Activated T-helper 17 cell treated with anti-CD3 and anti-CD28 coated beads, Interleukin-2, amount 50 U/mL, for 72 hours (primary cell): ENCODE results near the gene HSPA12A. TPM values are rescaled to one million over a fixed set of nuclear protein-coding genes. Genes with fewer than 3 reads are reported as not detected.
A peak's percentile ranks its signal among the peaks of the same experiment; 100 is the strongest.

Source experiments
- ATAC-seq: fragments of 150-1000 bp; cut with Tn5 transposase; replicated peaks from 2 replicates; pipeline ENCODE4 v1.10.0; 2021; ENCODE audit warnings: mild to moderate bottlenecking, moderate library complexity
- H3K27ac Mint-ChIP-seq: one replicate; pipeline ENCODE4 v1.8.0; 2022; ENCODE audit warnings: mixed read lengths
- H3K27me3 Mint-ChIP-seq: one replicate; pipeline ENCODE4 v1.8.0; 2022; ENCODE audit warnings: mixed read lengths
- H3K36me3 Mint-ChIP-seq: one replicate; pipeline ENCODE4 v1.8.0; 2022; ENCODE audit warnings: low read depth, mild to moderate bottlenecking, mixed read lengths
- H3K4me1 Mint-ChIP-seq: one replicate; pipeline ENCODE4 v1.8.0; 2022; ENCODE audit warnings: mixed read lengths
- H3K4me3 Mint-ChIP-seq: one replicate; pipeline ENCODE4 v1.8.0; 2022; ENCODE audit warnings: mild to moderate bottlenecking, mixed read lengths
- H3K9me3 Mint-ChIP-seq: one replicate; pipeline ENCODE4 v1.8.0; 2022; ENCODE audit warnings: mixed read lengths
- total RNA-seq, 2 donors: library from RNA; stranded (reverse); gene quantifications; one replicate each; pipeline ENCODE4 v1.2.3, GENCODE V29; 2022

The HSPA12A gene
- total RNA-seq, 2 donors from 2014 or later: 0.22 to 1.1 TPM

DNA sequence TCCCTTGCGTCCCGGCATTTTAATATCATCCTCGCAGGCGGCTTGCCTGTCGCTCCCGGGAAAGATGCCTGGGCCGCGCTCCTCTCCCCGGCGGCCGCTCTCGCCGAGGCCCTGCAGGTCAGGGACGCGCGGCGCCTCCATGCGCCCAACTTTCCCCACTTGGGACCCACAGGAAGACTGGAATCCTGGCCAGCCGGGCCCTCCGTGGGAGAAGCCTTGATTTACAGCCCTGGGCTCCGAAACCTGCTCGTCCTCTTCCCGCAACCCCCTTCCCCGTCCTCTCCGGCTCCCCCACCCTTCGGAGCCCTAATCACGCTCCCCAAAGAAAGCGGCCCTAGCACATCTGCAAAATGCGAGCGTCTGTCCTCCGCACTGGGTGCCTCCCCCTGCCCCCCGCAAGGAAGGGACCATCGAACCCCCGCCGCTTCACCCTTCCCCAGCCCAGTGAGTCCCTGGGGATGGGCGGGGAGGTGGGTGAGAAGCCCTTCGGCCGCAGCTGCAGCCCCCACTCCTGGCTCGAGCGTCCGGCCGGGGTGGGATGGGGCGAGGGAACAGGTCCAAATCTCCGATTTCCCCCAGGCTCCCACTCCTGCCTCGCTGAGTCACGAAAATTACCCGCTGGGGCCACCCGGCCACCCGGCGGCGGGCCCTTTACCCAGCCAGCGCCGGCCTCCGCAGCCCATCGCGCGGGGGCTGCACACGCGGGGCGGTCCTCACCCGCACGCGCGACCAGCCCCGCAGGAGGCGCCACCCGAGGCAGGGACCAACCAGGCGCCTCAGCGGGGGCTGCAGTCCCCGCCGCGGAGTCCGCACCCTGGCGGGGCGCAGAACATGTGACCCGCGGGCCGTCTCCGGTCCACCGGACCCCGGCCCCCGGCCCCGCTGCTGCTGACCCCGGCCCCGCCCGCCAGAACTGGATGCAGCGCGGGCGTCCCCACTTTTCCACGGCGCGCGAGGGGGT lies 695 bp downstream of the HSPA12A start:
- Mint-ChIP-seq H3K9me3 (peaks cover 5% of the 10 kb centered on the region), H3K27ac (no peak overlapping the region), H3K36me3 (no peaks in the 10 kb centered on the region), H3K4me1 (peaks cover 5% of the 10 kb centered on the region), H3K27me3 (peaks cover 61% of the 10 kb centered on the region), H3K4me3 (no peak overlapping the region)
- ATAC-seq: peak; percentile 1

GRCh38 chr10:116740971-116741370 lies 1.4 kb downstream of the HSPA12A start:
- Mint-ChIP-seq H3K9me3 (peaks cover 5% of the 10 kb centered on the region), H3K27ac (no peak overlapping the region), H3K4me3 (no peak overlapping the region), H3K27me3 (peaks cover 61% of the 10 kb centered on the region), H3K36me3 (no peaks in the 10 kb centered on the region), H3K4me1 (peaks cover 5% of the 10 kb centered on the region)
- ATAC-seq: no peak

- Mint-ChIP-seq H3K4me1 (no peaks in the 10 kb centered on the region), H3K27ac (no peak overlapping the region), H3K4me3 (no peak overlapping the region), H3K27me3 (peaks cover 47% of the 10 kb centered on the region), H3K9me3 (peaks cover 5% of the 10 kb centered on the region), H3K36me3 (no peaks in the 10 kb centered on the region)
- ATAC-seq: no peak
Measured at GRCh38 chr10:116738339-116738738, 4.0 kb downstream of the HSPA12A start.

DNA sequence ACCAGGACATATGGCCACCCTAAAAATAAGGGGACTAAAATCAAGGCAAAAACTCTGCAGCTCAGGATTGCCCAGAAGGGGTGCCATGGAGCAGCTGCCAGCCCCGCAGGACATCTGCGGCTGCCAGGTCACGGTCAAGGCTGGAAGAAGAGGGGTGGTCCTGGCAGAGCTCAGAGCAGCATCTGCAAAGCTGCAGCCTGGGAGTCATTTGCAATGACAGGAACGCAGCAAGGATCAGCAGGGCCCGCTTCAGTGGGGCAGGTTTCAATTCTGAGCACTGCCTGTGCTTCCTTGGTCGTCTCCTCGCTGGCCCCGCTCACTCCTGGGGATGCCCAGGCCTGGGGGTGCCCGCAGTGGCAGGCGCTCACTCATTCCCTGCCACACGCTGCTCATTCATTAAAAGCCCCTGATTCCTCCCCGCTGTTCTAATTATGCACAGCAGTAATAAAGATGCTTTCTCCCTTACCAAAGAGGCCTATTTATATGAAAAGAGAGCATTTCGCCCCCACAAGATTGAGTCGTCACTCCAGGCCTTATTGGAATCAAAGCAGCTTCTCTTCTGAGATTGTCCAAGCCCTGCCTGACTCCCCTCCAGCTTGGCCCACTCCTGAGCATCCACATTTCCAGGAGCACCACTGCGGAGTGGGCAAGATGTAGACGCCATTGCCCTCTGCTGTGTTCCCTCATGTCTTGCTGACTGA lies 4.6 kb downstream of the HSPA12A start:
- Mint-ChIP-seq H3K27me3 (peaks cover 49% of the 10 kb centered on the region), H3K27ac (no peak overlapping the region), H3K4me3 (no peak overlapping the region), H3K36me3 (no peaks in the 10 kb centered on the region), H3K4me1 (no peaks in the 10 kb centered on the region), H3K9me3 (peaks cover 5% of the 10 kb centered on the region)
- ATAC-seq: no peak

GRCh38 chr10:116733566-116733965 lies 8.8 kb downstream of the HSPA12A start:
- ATAC-seq: no peak
- Mint-ChIP-seq H3K36me3 (no peaks in the 10 kb centered on the region), H3K4me1 (no peaks in the 10 kb centered on the region), H3K4me3 (no peak overlapping the region), H3K27ac (no peak overlapping the region), H3K9me3 (peaks cover 5% of the 10 kb centered on the region), H3K27me3 (peaks cover 49% of the 10 kb centered on the region)

GRCh38 chr10:116732573-116732972 lies 9.8 kb downstream of the HSPA12A start:
- Mint-ChIP-seq H3K27me3 (peaks cover 40% of the 10 kb centered on the region), H3K4me1 (no peaks in the 10 kb centered on the region), H3K27ac (no peak overlapping the region), H3K9me3 (peaks cover 5% of the 10 kb centered on the region), H3K36me3 (no peaks in the 10 kb centered on the region), H3K4me3 (no peak overlapping the region)
- no peak for ATAC-seq

- no peak overlapping the region for H3K4me3 Mint-ChIP-seq
- H3K36me3 Mint-ChIP-seq: no peaks in the 10 kb centered on the region
- H3K9me3 Mint-ChIP-seq: no peaks in the 10 kb centered on the region
- peaks cover 48% of the 10 kb centered on the region for H3K27me3 Mint-ChIP-seq
- no peaks in the 10 kb centered on the region for H3K4me1 Mint-ChIP-seq
- no peak overlapping the region for H3K27ac Mint-ChIP-seq
- no peak for ATAC-seq
Measured at GRCh38 chr10:116730464-116731260, 11.7 kb downstream of the HSPA12A start.

- peaks cover 45% of the 10 kb centered on the region for H3K27me3 Mint-ChIP-seq
- H3K36me3 Mint-ChIP-seq: no peaks in the 10 kb centered on the region
- peaks cover 4% of the 10 kb centered on the region for H3K4me1 Mint-ChIP-seq
Measured at GRCh38 chr10:116729243-116729642, 13.1 kb downstream of the HSPA12A start.

DNA sequence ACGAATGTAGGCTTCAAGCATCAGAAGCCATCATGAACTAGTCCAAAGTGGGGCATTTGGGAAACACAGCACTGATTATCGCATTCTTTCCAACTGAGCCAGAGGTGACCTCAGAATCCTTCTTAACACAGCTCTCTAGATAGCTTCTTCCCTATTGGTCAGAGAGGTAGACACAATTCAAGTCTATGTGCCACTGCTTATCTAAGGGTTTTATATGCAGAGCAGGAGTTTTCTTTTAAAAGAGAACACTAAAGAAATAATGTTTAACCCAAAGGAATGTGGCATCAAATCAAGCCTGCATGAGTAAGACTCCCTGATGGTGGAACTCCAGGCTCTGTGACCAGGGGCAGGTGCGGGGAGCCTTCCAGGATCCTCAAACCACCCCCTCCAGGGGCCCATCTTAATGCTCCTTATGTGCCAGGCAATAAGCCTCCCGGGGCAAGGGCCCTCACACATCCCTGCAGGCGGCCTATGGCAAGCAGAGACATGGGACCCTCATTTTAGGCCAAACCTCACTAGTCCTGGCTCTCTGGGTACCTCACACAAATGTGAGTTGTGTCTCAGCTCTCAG lies 13.8 kb downstream of the HSPA12A start:
- no peak overlapping the region for H3K27ac Mint-ChIP-seq
- H3K27me3 Mint-ChIP-seq: peaks cover 42% of the 10 kb centered on the region
- H3K4me1 Mint-ChIP-seq: peaks cover 8% of the 10 kb centered on the region
- ATAC-seq: no peak
- H3K9me3 Mint-ChIP-seq: no peaks in the 10 kb centered on the region
- no peak overlapping the region for H3K4me3 Mint-ChIP-seq
- H3K36me3 Mint-ChIP-seq: no peaks in the 10 kb centered on the region

More at GRCh38 chr10:116729243-116729642, 13.1 kb downstream of the HSPA12A start:
- no peak for ATAC-seq
- Mint-ChIP-seq H3K9me3 (no peaks in the 10 kb centered on the region), H3K4me3 (no peak overlapping the region), H3K27ac (no peak overlapping the region)

DNA sequence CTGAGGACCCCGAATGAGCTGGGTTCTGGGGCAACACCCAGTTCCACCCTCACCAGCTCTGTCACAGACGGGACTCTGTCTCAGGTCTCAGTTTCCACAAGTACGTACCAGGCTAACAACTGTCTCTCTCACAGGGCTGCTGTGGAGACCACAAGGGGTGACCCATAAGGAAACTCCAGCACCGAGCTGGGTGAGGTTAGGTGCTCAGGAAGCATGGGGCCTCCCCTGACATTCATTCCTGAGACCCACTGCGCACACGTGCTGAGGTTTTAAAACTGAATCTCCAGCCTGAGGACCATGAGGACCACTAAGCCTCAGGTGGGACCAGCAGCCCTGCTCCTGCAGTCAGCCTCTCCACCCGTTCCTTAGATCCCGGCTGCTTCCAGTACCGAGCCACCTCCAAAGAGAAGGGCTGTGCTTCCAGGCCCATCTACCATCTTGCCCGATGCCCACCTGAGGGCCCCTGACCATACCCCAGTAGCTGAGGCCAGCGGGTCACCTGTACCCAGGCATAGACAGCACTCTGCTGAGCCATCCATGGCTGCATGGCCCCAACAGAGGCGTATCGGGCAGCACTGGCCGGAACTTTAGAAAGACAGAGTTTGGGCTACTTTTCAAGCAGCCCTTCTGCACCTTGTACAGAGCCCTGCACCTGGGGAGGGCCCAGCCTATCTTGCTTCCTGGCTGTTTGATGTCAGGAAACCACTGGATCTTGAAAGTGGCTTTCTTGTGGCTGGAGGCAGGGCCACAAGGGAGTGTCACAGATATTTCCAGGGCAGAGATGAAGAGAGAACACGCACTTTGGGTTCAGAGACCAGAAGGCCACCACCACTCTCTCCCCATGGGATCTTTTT lies 18.7 kb downstream of the HSPA12A start:
- H3K4me3 Mint-ChIP-seq: peak overlapping the region; percentile 30

GRCh38 chr10:116722736-116723427 lies 19.5 kb downstream of the HSPA12A start:
- Mint-ChIP-seq H3K36me3 (no peaks in the 10 kb centered on the region), H3K4me1 (peaks cover 18% of the 10 kb centered on the region), H3K27me3 (peaks cover 60% of the 10 kb centered on the region), H3K27ac (no peak overlapping the region), H3K9me3 (no peaks in the 10 kb centered on the region), H3K4me3 (no peak overlapping the region)
- ATAC-seq: no peak

More for the DNA sequence above, 18.7 kb downstream of the HSPA12A start:
- Mint-ChIP-seq H3K36me3 (no peaks in the 10 kb centered on the region), H3K4me1 (peaks cover 18% of the 10 kb centered on the region), H3K27me3 (peaks cover 52% of the 10 kb centered on the region), H3K9me3 (no peaks in the 10 kb centered on the region), H3K27ac (no peak overlapping the region)
- ATAC-seq: peak; percentile 84

GRCh38 chr10:116721547-116722392 lies 20.6 kb downstream of the HSPA12A start:
- Mint-ChIP-seq H3K36me3 (no peaks in the 10 kb centered on the region), H3K9me3 (no peaks in the 10 kb centered on the region), H3K4me1 (peaks cover 18% of the 10 kb centered on the region), H3K27ac (no peak overlapping the region), H3K4me3 (no peak overlapping the region), H3K27me3 (peaks cover 61% of the 10 kb centered on the region)
- no peak for ATAC-seq
